NCI-H2196 (cell line): ENCODE measurements around the gene PNPLA1.
A peak's percentile ranks its signal among the peaks of the same experiment; 100 is the strongest.

Experiments used
- DNase-seq: peaks from one replicate; lab custom pipeline; 2025; ENCODE audit not compliant: unreplicated experiment; lab: John Stamatoyannopoulos, UW

PNPLA1 gene

GRCh38 chr6:36269834-36270705 lies at the start of gene PNPLA1:
Gene PNPLA1, plus strand, starts transcription at chr6:36270060. Its CDS starts 400 bp downstream, at chr6:36270460.
- no peak for DNase-seq

- no peak for DNase-seq
These were observed 49.6 kb upstream of the PNPLA1 start for GRCh38 chr6:36220226-36220625.

GRCh38 chr6:36221674-36222073 lies 48.2 kb upstream of the PNPLA1 start:
- no peak for DNase-seq

- DNase-seq: no peak
These were observed 46.9 kb upstream of the PNPLA1 start for GRCh38 chr6:36222924-36223323.

- no peak for DNase-seq
These were observed 46.2 kb upstream of the PNPLA1 start for GRCh38 chr6:36223706-36224105.

- no peak for DNase-seq
These were observed 44.9 kb upstream of the PNPLA1 start for GRCh38 chr6:36224918-36225461.

- no peak for DNase-seq
These were observed 43.3 kb upstream of the PNPLA1 start for GRCh38 chr6:36226438-36227047.

- peak; percentile 42 for DNase-seq
These were observed 42.3 kb upstream of the PNPLA1 start for GRCh38 chr6:36227379-36228228.

GRCh38 chr6:36229223-36229622 lies 40.6 kb upstream of the PNPLA1 start:
- no peak for DNase-seq

- no peak for DNase-seq
These were observed 39.5 kb upstream of the PNPLA1 start for GRCh38 chr6:36230371-36230770.

GRCh38 chr6:36232172-36232571 lies 37.7 kb upstream of the PNPLA1 start:
- no peak for DNase-seq

GRCh38 chr6:36235309-36235708 lies 34.6 kb upstream of the PNPLA1 start:
- no peak for DNase-seq

- DNase-seq: no peak
These were observed 34.0 kb upstream of the PNPLA1 start for GRCh38 chr6:36235862-36236261.

GRCh38 chr6:36239774-36240173 lies 30.1 kb upstream of the PNPLA1 start:
- DNase-seq: no peak

- no peak for DNase-seq
These were observed 28.1 kb upstream of the PNPLA1 start for GRCh38 chr6:36241728-36242127.

GRCh38 chr6:36242161-36242560 lies 27.7 kb upstream of the PNPLA1 start:
- DNase-seq: no peak

- no peak for DNase-seq
These were observed 27.2 kb upstream of the PNPLA1 start for GRCh38 chr6:36242626-36243025.

GRCh38 chr6:36243562-36244212 lies 26.2 kb upstream of the PNPLA1 start:
- no peak for DNase-seq

GRCh38 chr6:36244641-36245280 lies 25.1 kb upstream of the PNPLA1 start:
- DNase-seq: no peak

- peak; percentile 31 for DNase-seq
These were observed 24.2 kb upstream of the PNPLA1 start for GRCh38 chr6:36245572-36246061.
